LNCaP clone FGC (cell line): ENCODE data around the gene FGGY.

Source experiments
- DNase-seq: peaks from one replicate; pipeline ENCODE4 v3.0.0-alpha.2; 2011; ENCODE audit warnings: low read depth
- H3K4me3 ChIP-seq: 2 replicates; pipeline ENCODE4 v1.5.1; 2011; ENCODE audit warnings: mild to moderate bottlenecking, low read depth, low read length, control low read depth
- CTCF ChIP-seq: IDR thresholded peaks from 2 replicates; pipeline ENCODE4 v1.5.1; 2012; ENCODE audit warnings: mild to moderate bottlenecking; ENCODE audit not compliant: control insufficient read depth, insufficient read depth; ENCODE audit errors: extremely low read depth

Gene FGGY

GRCh38 chr1:59477286-59477685 is 180.4 kb downstream of the FGGY start:
- TF ChIP-seq CTCF = no peak
- DNase-seq = no peak
- H3K4me3 ChIP-seq = no peak overlapping the region

GRCh38 chr1:59477867-59478266 is 181.0 kb downstream of the FGGY start:
- no peak overlapping the region for H3K4me3 ChIP-seq
- TF ChIP-seq CTCF = no peak
- no peak for DNase-seq

- no peak overlapping the region for H3K4me3 ChIP-seq
- no peak for DNase-seq
- TF ChIP-seq CTCF = no peak
These were observed 181.9 kb downstream of the FGGY start for GRCh38 chr1:59478822-59479221.

GRCh38 chr1:59480188-59480888 is 183.4 kb downstream of the FGGY start:
- no peak overlapping the region for H3K4me3 ChIP-seq
- TF ChIP-seq CTCF = no peak
- no peak for DNase-seq

- DNase-seq = peak; percentile 76
- no peak overlapping the region for H3K4me3 ChIP-seq
- no peak for TF ChIP-seq CTCF
These were observed 185.1 kb downstream of the FGGY start for GRCh38 chr1:59481881-59482505.

- no peak for TF ChIP-seq CTCF
- H3K4me3 ChIP-seq = no peak overlapping the region
These were observed 186.1 kb downstream of the FGGY start for GRCh38 chr1:59482986-59483385.

GRCh38 chr1:59484096-59484495 is 187.2 kb downstream of the FGGY start:
- TF ChIP-seq CTCF = no peak
- DNase-seq = no peak
- no peak overlapping the region for H3K4me3 ChIP-seq

More at GRCh38 chr1:59482986-59483385, 186.1 kb downstream of the FGGY start:
- DNase-seq = no peak
